Uterus (tissue), 2 donors: ENCODE data around the gene KITLG.

ENCODE experiments used
- CTCF ChIP-seq, 4 experiments: fragments of 200-600 bp in 2 of 4; fragments of 450-650 bp in 2 of 4; sonication (generic) in 2 of 4; IDR thresholded peaks; one replicate each; pipeline ENCODE4 v1.5.1; 2016 to 2019; ENCODE audit warnings: antibody characterized with exemption in 4 of 4, mild to moderate bottlenecking in 2 of 4, moderate library complexity in 1 of 4
- POLR2A ChIP-seq, 2 donors: fragments of 450-650 bp; IDR thresholded peaks; one replicate each; pipeline ENCODE4 v1.6.1; 2016; ENCODE audit warnings: antibody characterized with exemption in 2 of 2, mild to moderate bottlenecking in 1 of 2, moderate library complexity in 1 of 2

GRCh38 chr12:88516811-88517210, 63.5 kb downstream of the KITLG start:
- no peak for TF ChIP-seq CTCF (IDR thresholded peaks at IDR 0.05)
- TF ChIP-seq POLR2A (IDR thresholded peaks at IDR 0.05): no peak
